Lung (tissue), 12 donors: ENCODE results near the gene KRTAP1-3. TPM values are rescaled to one million over a fixed set of nuclear protein-coding genes. Genes with fewer than 3 reads are reported as not detected.

Experiments used
- ATAC-seq: fragments of 200-7000 bp; cut with Tn5 transposase; one replicate; pipeline ENCODE4 v1.9.1; 2020; ENCODE audit warnings: moderate number of reproducible peaks; ENCODE audit not compliant: insufficient read depth, low FRiP score
- DNase-seq, 3 donors: peaks; one replicate each; pipeline ENCODE4 v3.0.0-alpha.2; 2013 to 2017
- H3K27ac ChIP-seq, 2 donors: one replicate each; pipeline ENCODE4 v1.5.1; 2013; ENCODE audit warnings: mild to moderate bottlenecking in 2 of 2, moderate library complexity in 2 of 2, control low read depth in 1 of 2, inconsistent platforms in 1 of 2, low read depth in 1 of 2, low read length in 1 of 2
- H3K27me3 ChIP-seq, 3 donors: one replicate each; pipeline ENCODE4 v1.5.1; 2013; ENCODE audit warnings: low read length in 2 of 3; ENCODE audit not compliant: control insufficient read depth in 3 of 3, insufficient read depth in 3 of 3
- H3K36me3 ChIP-seq, 4 donors: one replicate each; pipeline ENCODE4 v1.5.1; 2013; ENCODE audit warnings: low read length in 4 of 4, mild to moderate bottlenecking in 1 of 4, moderate library complexity in 1 of 4; ENCODE audit not compliant: control insufficient read depth in 4 of 4, insufficient read depth in 4 of 4
- H3K4me1 ChIP-seq, 5 donors: one replicate each; pipeline ENCODE4 v1.5.1; 2013; ENCODE audit warnings: low read length in 5 of 5, mild to moderate bottlenecking in 2 of 5, moderate library complexity in 1 of 5; ENCODE audit not compliant: control insufficient read depth in 5 of 5, insufficient read depth in 5 of 5
- H3K4me3 ChIP-seq: one replicate; pipeline ENCODE4 v1.5.1; 2013; ENCODE audit warnings: mild to moderate bottlenecking, control low read depth, moderate library complexity
- H3K9ac ChIP-seq, 2 donors: one replicate each; pipeline ENCODE4 v1.5.1; 2013; ENCODE audit warnings: low read length in 2 of 2, control low read depth in 1 of 2; ENCODE audit not compliant: insufficient read depth in 1 of 2
- H3K9me3 ChIP-seq, 4 donors: one replicate each; pipeline ENCODE4 v1.5.1; 2013; ENCODE audit warnings: low read length in 3 of 4, mild to moderate bottlenecking in 1 of 4, moderate library complexity in 1 of 4; ENCODE audit not compliant: control insufficient read depth in 4 of 4, insufficient read depth in 3 of 4
- WGBS, 2 donors: extraction: QIAGEN DNeasy Blood & Tissue Kit; methylation state at CpG; one replicate each; pipeline ENCODE4 v1.1.7; 2013; 5-methylcytosine and 5-hydroxymethylcytosine counted together
- polyA plus RNA-seq, 2 donors: library from polyadenylated mRNA; stranded (reverse); fragments of 200-250 nt; gene quantifications; one replicate each; pipeline ENCODE4 v1.2.1, GENCODE V29; 2013
- total RNA-seq, 2 donors: library from RNA; depleted of rRNA in 1 of 2; stranded (reverse); fragments of >200 nt in 1 of 2; gene quantifications; one replicate each; pipeline ENCODE4 v1.2.1, GENCODE V29; 2014 to 2021
- TF ChIP-seq, protein P1 (sequence below): IDR thresholded peaks from 2 replicates; pipeline ENCODE4 v1.5.1; 2012; ENCODE audit warnings: mild to moderate bottlenecking; ENCODE audit errors: control extremely low read depth, extremely low read depth
- donor health status: control.
- donor health status: control.
- donor health status: Bipolar disorder and iron deficiency.
- donor health status: healthy.
- donor health status: DM: yes; HTN: yes; CAD: no.

The KRTAP1-3 gene
- total and polyA plus RNA-seq, 4 donors, result not detected

DNA sequence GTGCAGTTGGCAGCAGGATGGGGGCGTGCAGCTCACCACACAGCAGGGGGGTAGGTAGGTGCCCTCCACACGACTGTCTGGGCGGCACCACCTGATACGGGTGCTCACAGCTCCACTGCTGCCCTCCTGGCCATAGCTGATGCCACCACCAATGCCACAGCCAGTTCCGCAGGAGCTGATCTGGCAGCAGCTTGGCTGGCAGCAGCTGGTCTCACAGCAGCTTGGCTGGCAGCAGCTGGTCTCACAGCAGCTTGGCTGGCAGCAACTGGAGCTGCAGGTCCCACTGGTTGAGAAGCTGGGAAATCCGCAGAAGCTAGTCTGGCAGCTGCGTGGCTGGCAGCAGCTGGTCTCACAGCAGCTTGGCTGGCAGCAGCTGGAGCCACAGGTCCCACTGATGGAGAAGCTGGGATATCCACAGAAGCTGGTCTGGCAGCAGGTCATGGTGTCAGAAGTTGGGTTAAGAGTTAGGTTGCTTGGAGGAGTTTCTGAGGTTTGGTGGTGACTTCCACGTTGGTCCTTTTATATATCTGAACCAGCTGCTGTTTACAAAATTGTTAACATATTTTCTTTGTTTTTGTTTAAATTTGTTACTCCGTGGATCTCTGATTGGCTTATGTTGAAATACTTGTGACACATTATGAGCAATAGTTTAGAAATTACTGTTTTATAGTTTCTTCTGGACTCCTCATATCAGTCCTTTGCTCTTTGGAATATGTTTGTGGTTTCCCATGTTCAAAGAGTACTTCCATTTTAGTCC, 7.8 kb downstream of the KRTAP1-3 start, which contains the start of gene KRTAP1-5:
TSS of gene KRTAP1-5 (minus strand) at position 494 of the 757 bp plus-strand sequence. CDS start at position 441, 53 bp downstream.
- 77 to 85% methylated on average over 9 of the region's 9 CpGs for WGBS, 2 donors
- ATAC-seq, result no peak
- Histone ChIP-seq H3K4me1 (no peaks in the 10 kb centered on the region), H3K4me3 (no peak within 1 kb of the TSS), H3K9ac (no peak within 1 kb of the TSS), H3K9me3 (peaks cover 0 to 4% (median 0%) of the 10 kb centered on the region in 4 donors), H3K27me3 (no peaks in the 10 kb centered on the region), H3K27ac (no peak within 1 kb of the TSS), H3K36me3 (no peaks in the 10 kb centered on the region)
- no peak for DNase-seq
- TF ChIP-seq, protein P1, sequence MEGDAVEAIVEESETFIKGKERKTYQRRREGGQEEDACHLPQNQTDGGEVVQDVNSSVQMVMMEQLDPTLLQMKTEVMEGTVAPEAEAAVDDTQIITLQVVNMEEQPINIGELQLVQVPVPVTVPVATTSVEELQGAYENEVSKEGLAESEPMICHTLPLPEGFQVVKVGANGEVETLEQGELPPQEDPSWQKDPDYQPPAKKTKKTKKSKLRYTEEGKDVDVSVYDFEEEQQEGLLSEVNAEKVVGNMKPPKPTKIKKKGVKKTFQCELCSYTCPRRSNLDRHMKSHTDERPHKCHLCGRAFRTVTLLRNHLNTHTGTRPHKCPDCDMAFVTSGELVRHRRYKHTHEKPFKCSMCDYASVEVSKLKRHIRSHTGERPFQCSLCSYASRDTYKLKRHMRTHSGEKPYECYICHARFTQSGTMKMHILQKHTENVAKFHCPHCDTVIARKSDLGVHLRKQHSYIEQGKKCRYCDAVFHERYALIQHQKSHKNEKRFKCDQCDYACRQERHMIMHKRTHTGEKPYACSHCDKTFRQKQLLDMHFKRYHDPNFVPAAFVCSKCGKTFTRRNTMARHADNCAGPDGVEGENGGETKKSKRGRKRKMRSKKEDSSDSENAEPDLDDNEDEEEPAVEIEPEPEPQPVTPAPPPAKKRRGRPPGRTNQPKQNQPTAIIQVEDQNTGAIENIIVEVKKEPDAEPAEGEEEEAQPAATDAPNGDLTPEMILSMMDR, result no peak

DNA sequence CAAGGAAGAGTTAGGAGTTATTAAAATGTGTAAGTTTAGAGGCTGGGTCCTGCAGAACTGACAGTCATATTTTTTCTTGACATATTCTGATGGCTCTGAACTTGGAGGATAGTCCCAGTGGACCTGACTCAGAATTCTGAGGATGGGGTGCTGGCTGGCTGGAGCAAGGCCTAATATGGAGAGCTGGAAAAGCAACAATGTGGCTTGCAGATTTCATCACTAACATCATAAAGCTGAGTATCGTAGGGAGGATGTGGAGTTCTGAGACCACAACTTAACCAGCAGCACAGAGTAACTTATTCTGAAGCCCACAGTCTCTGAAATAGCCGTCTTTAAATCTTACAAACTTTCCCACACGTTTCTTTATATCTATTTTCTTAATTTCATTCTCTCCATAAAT, 10.0 kb downstream of the KRTAP1-3 start:
- no peak for DNase-seq
- H3K27ac ChIP-seq, result no peak overlapping the region
- H3K4me1 ChIP-seq, result no peaks in the 10 kb centered on the region
- no peaks in the 10 kb centered on the region for H3K36me3 ChIP-seq
- TF ChIP-seq, protein P1, result no peak
- H3K9me3 ChIP-seq, result peaks cover 0 to 4% (median 0%) of the 10 kb centered on the region in 4 donors
- H3K4me3 ChIP-seq, result no peak overlapping the region
- no peaks in the 10 kb centered on the region for H3K27me3 ChIP-seq
- 70 to 82% methylated on average over 3 of the region's 3 CpGs for WGBS, 2 donors
- no peak for ATAC-seq
- H3K9ac ChIP-seq, result no peak overlapping the region

DNA sequence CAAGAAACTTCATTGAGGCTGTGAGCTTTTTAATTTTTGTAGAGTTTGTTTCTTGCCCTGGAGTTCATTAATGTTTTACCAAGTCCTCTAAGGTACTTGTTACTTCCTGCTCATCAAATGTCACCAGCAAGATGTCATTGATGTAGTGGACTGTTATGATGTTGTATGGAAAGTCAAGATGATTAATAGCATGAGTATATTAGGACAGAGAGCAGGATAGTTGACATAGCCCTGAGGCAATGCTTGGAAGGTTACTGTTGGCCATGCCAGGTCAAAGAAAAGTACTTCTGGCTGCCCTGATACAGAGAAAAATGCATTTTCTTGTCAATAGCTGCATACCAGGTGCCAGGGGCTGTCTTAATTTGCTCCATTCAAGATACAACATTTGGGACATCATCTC, 14.3 kb downstream of the KRTAP1-3 start:
- TF ChIP-seq, protein P1, result no peak
- DNase-seq (no peak), ATAC-seq (no peak)
- H3K27me3 ChIP-seq, result no peaks in the 10 kb centered on the region
- H3K4me3 ChIP-seq, result no peak overlapping the region
- H3K27ac ChIP-seq, result no peak overlapping the region
- peaks cover 0 to 4% (median 1%) of the 10 kb centered on the region in 4 donors for H3K9me3 ChIP-seq
- no peaks in the 10 kb centered on the region for H3K4me1 ChIP-seq
- H3K36me3 ChIP-seq, result no peaks in the 10 kb centered on the region
- H3K9ac ChIP-seq, result no peak overlapping the region
